ENCODE data around the gene NOX3. TPM values are rescaled to one million over a fixed set of nuclear protein-coding genes. Genes with fewer than 3 reads are reported as not detected.

NOX3 gene
- total and polyA plus RNA-seq, 2 experiments from 2014 or later = not detected

- in situ Hi-C loops (cut with MboI) = no loop called here
- TF ChIP-seq EZH2phosphoT487 (IDR thresholded peaks at IDR 0.05; ENCODE audit: insufficient read depth, low read depth) (no peak), EZH2 (IDR thresholded peaks at IDR 0.05; ENCODE audit: insufficient read depth, poor library complexity, severe bottlenecking) (no peak)
- WGBS, 2 experiments (ENCODE audit: low coverage in 1 of 2, low lambda C conversion rate in 2 of 2, missing lambda C conversion rate in 2 of 2) = 92 to 100% methylated on average over 1 of the region's 1 CpG
These were observed 47.4 kb downstream of the NOX3 start for GRCh38 chr6:155408231-155408630.

GRCh38 chr6:155406801-155407200, 48.8 kb downstream of the NOX3 start:
- Histone ChIP-seq H4K20me1 (ENCODE audit: insufficient read depth) (no peaks in the 10 kb centered on the region), H3K9me3 (ENCODE audit: low read depth) (no peaks in the 10 kb centered on the region), H3K9me2 (ENCODE audit: insufficient read depth) (no peaks in the 10 kb centered on the region), H3F3A (ENCODE audit: insufficient read depth) (no peaks in the 10 kb centered on the region), H3K9ac (no peak overlapping the region), H3K4me3 (no peak overlapping the region), H3K79me2 (ENCODE audit: insufficient read depth) (no peaks in the 10 kb centered on the region), H3K36me3 (ENCODE audit: low read depth) (no peaks in the 10 kb centered on the region), H3K4me1 (ENCODE audit: insufficient read depth) (no peaks in the 10 kb centered on the region), H3K4me2 (ENCODE audit: unreplicated experiment) (no peak overlapping the region), H3K27ac (no peak overlapping the region), H3K27me3 (replicated peaks; ENCODE audit: insufficient read depth) (no peaks in the 10 kb centered on the region), H2AFZ (no peak overlapping the region)
- WGBS, 2 experiments (ENCODE audit: low coverage in 1 of 2, low lambda C conversion rate in 2 of 2, missing lambda C conversion rate in 2 of 2) = 86 to 88% methylated on average over 1 of the region's 1 CpG
- no peak for DNase-seq
- in situ Hi-C loops (cut with MboI) = no loop called here
- TF ChIP-seq EZH2phosphoT487 (IDR thresholded peaks at IDR 0.05; ENCODE audit: insufficient read depth, low read depth) = no peak
- no peak for TF ChIP-seq EZH2 (IDR thresholded peaks at IDR 0.05; ENCODE audit: insufficient read depth, poor library complexity, severe bottlenecking)

More at GRCh38 chr6:155408231-155408630, 47.4 kb downstream of the NOX3 start:
- Histone ChIP-seq H3K4me2 (ENCODE audit: unreplicated experiment) (no peak overlapping the region), H3F3A (ENCODE audit: insufficient read depth) (no peaks in the 10 kb centered on the region), H3K27me3 (replicated peaks; ENCODE audit: insufficient read depth) (no peaks in the 10 kb centered on the region), H3K4me1 (ENCODE audit: insufficient read depth) (no peaks in the 10 kb centered on the region), H3K36me3 (ENCODE audit: low read depth) (no peaks in the 10 kb centered on the region), H3K9me3 (ENCODE audit: low read depth) (no peaks in the 10 kb centered on the region), H3K27ac (no peak overlapping the region), H3K9me2 (ENCODE audit: insufficient read depth) (no peaks in the 10 kb centered on the region), H3K4me3 (no peak overlapping the region), H3K79me2 (ENCODE audit: insufficient read depth) (no peaks in the 10 kb centered on the region), H3K9ac (no peak overlapping the region), H2AFZ (no peak overlapping the region), H4K20me1 (ENCODE audit: insufficient read depth) (no peaks in the 10 kb centered on the region)
- no peak for DNase-seq

- Histone ChIP-seq H3K27me3 (replicated peaks; ENCODE audit: insufficient read depth) (no peaks in the 10 kb centered on the region), H3K9ac (no peak overlapping the region), H3F3A (ENCODE audit: insufficient read depth) (no peaks in the 10 kb centered on the region), H3K9me3 (ENCODE audit: low read depth) (no peaks in the 10 kb centered on the region), H3K9me2 (ENCODE audit: insufficient read depth) (no peaks in the 10 kb centered on the region), H4K20me1 (ENCODE audit: insufficient read depth) (no peaks in the 10 kb centered on the region), H3K36me3 (ENCODE audit: low read depth) (no peaks in the 10 kb centered on the region), H3K27ac (no peak overlapping the region), H2AFZ (no peak overlapping the region), H3K4me1 (ENCODE audit: insufficient read depth) (peaks cover 6% of the 10 kb centered on the region), H3K79me2 (ENCODE audit: insufficient read depth) (no peaks in the 10 kb centered on the region), H3K4me3 (no peak overlapping the region), H3K4me2 (ENCODE audit: unreplicated experiment) (no peak overlapping the region)
- TF ChIP-seq EZH2phosphoT487 (IDR thresholded peaks at IDR 0.05; ENCODE audit: insufficient read depth, low read depth) = no peak
- no peak for TF ChIP-seq EZH2 (IDR thresholded peaks at IDR 0.05; ENCODE audit: insufficient read depth, poor library complexity, severe bottlenecking)
- in situ Hi-C loops (cut with MboI) = no loop called here
- WGBS, 2 experiments (ENCODE audit: low coverage in 1 of 2, low lambda C conversion rate in 2 of 2, missing lambda C conversion rate in 2 of 2) = 81 to 89% methylated on average over 3 of the region's 3 CpGs
- no peak for DNase-seq
These were observed 50.7 kb downstream of the NOX3 start for GRCh38 chr6:155404937-155405336.

- Histone ChIP-seq H3K27ac (no peak overlapping the region), H3K9ac (no peak overlapping the region), H3K9me2 (ENCODE audit: insufficient read depth) (no peaks in the 10 kb centered on the region), H3K9me3 (ENCODE audit: low read depth) (no peaks in the 10 kb centered on the region), H3K4me2 (ENCODE audit: unreplicated experiment) (no peak overlapping the region), H3K27me3 (replicated peaks; ENCODE audit: insufficient read depth) (no peaks in the 10 kb centered on the region), H3K4me1 (ENCODE audit: insufficient read depth) (peaks cover 6% of the 10 kb centered on the region), H2AFZ (no peak overlapping the region), H4K20me1 (ENCODE audit: insufficient read depth) (no peaks in the 10 kb centered on the region), H3F3A (ENCODE audit: insufficient read depth) (no peaks in the 10 kb centered on the region), H3K36me3 (ENCODE audit: low read depth) (no peaks in the 10 kb centered on the region), H3K4me3 (no peak overlapping the region), H3K79me2 (ENCODE audit: insufficient read depth) (no peaks in the 10 kb centered on the region)
- no peak for DNase-seq
- WGBS, 2 experiments (ENCODE audit: low coverage in 1 of 2, low lambda C conversion rate in 2 of 2, missing lambda C conversion rate in 2 of 2) = 77 to 80% methylated on average over 7 of the region's 7 CpGs
- TF ChIP-seq EZH2 (IDR thresholded peaks at IDR 0.05; ENCODE audit: insufficient read depth, poor library complexity, severe bottlenecking) (no peak), EZH2phosphoT487 (IDR thresholded peaks at IDR 0.05; ENCODE audit: insufficient read depth, low read depth) (no peak)
- in situ Hi-C loops (cut with MboI) = no loop called here
These were observed 52.9 kb downstream of the NOX3 start for GRCh38 chr6:155402656-155403304.

GRCh38 chr6:155400654-155400965, 55.0 kb downstream of the NOX3 start:
- no peaks in the 10 kb centered on the region for H3K9me2 ChIP-seq (ENCODE audit: insufficient read depth)
- no peak overlapping the region for H3K27ac ChIP-seq
- DNase-seq = peak; percentile 20
- TF ChIP-seq EZH2 (IDR thresholded peaks at IDR 0.05; ENCODE audit: insufficient read depth, poor library complexity, severe bottlenecking) = no peak
- no peaks in the 10 kb centered on the region for H3K36me3 ChIP-seq (ENCODE audit: low read depth)
- no peaks in the 10 kb centered on the region for H3K9me3 ChIP-seq (ENCODE audit: low read depth)
- no peak overlapping the region for H2AFZ ChIP-seq
- H3K27me3 ChIP-seq (replicated peaks; ENCODE audit: insufficient read depth) = no peaks in the 10 kb centered on the region
- H3K4me1 ChIP-seq (ENCODE audit: insufficient read depth) = peaks cover 6% of the 10 kb centered on the region
- no peaks in the 10 kb centered on the region for H3F3A ChIP-seq (ENCODE audit: insufficient read depth)
- peak overlapping the region; percentile 33 for H3K4me2 ChIP-seq (ENCODE audit: unreplicated experiment)
- WGBS, 2 experiments (ENCODE audit: low coverage in 1 of 2, low lambda C conversion rate in 2 of 2, missing lambda C conversion rate in 2 of 2) = 31 to 35% methylated on average over 2 of the region's 2 CpGs
- no peak overlapping the region for H3K9ac ChIP-seq
- H4K20me1 ChIP-seq (ENCODE audit: insufficient read depth) = no peaks in the 10 kb centered on the region
- in situ Hi-C loops (cut with MboI) = no loop called here
- H3K79me2 ChIP-seq (ENCODE audit: insufficient read depth) = no peaks in the 10 kb centered on the region
- H3K4me3 ChIP-seq = no peak overlapping the region

All from GM23248 (cell line).